ENCODE data around the gene SUSD6. TPM values are rescaled to one million over a fixed set of nuclear protein-coding genes. Genes with fewer than 3 reads are reported as not detected.
A peak's percentile ranks its signal among the peaks of the same experiment; 100 is the strongest.

SUSD6 gene
- total and polyA plus RNA-seq, 4 donors: 16.0 to 75.1 (median 61.0) TPM

DNA sequence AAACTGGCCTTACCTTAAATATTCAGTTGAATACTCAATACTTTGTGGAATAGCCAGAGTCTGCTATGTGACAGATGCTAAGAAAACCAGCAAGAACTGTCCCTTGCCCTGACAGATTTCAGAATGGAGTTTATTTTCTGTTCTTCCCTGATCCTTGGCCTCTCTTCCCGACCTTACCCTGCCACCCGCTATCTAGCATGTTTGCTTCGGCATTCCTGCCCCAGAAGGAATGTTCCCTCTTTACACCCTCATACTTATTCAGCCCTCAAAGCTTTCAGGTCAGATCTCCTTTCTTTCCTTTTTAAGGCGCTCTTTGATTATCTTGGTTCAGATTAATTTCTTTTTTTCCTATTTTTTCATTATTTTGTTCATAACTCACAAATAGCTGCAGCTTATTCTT lies 21.8 kb downstream of the SUSD6 start:
- Histone ChIP-seq H3K27ac (ENCODE audit: low read depth in 1 of 2, low read length in 1 of 2) (peak overlapping the region in 1 of 2 donors; percentile 58), H3K9ac (ENCODE audit: insufficient read depth in 1 of 2, low read length in 2 of 2) (no peak overlapping the region), H3K9me3 (ENCODE audit: control insufficient read depth in 4 of 4, insufficient read depth in 3 of 4, low read length in 3 of 4) (no peaks in the 10 kb centered on the region), H3K4me1 (ENCODE audit: control insufficient read depth in 5 of 5, insufficient read depth in 5 of 5, low read length in 5 of 5) (peaks cover 13 to 74% (median 44%) of the 10 kb centered on the region in 5 donors), H3K4me3 (no peak overlapping the region), H3K36me3 (ENCODE audit: control insufficient read depth in 4 of 4, insufficient read depth in 4 of 4, low read length in 4 of 4) (no peaks in the 10 kb centered on the region), H3K27me3 (ENCODE audit: control insufficient read depth in 3 of 3, insufficient read depth in 3 of 3, low read length in 2 of 3) (no peaks in the 10 kb centered on the region)
- 40 to 53% methylated on average over 4 of the region's 4 CpGs for WGBS, 2 donors
- ATAC-seq (ENCODE audit: insufficient read depth, low FRiP score) (no peak), DNase-seq (no peak)
- TF ChIP-seq, protein P1, sequence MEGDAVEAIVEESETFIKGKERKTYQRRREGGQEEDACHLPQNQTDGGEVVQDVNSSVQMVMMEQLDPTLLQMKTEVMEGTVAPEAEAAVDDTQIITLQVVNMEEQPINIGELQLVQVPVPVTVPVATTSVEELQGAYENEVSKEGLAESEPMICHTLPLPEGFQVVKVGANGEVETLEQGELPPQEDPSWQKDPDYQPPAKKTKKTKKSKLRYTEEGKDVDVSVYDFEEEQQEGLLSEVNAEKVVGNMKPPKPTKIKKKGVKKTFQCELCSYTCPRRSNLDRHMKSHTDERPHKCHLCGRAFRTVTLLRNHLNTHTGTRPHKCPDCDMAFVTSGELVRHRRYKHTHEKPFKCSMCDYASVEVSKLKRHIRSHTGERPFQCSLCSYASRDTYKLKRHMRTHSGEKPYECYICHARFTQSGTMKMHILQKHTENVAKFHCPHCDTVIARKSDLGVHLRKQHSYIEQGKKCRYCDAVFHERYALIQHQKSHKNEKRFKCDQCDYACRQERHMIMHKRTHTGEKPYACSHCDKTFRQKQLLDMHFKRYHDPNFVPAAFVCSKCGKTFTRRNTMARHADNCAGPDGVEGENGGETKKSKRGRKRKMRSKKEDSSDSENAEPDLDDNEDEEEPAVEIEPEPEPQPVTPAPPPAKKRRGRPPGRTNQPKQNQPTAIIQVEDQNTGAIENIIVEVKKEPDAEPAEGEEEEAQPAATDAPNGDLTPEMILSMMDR (IDR thresholded peaks at IDR 0.05; ENCODE audit: control extremely low read depth, extremely low read depth): no peak

DNA sequence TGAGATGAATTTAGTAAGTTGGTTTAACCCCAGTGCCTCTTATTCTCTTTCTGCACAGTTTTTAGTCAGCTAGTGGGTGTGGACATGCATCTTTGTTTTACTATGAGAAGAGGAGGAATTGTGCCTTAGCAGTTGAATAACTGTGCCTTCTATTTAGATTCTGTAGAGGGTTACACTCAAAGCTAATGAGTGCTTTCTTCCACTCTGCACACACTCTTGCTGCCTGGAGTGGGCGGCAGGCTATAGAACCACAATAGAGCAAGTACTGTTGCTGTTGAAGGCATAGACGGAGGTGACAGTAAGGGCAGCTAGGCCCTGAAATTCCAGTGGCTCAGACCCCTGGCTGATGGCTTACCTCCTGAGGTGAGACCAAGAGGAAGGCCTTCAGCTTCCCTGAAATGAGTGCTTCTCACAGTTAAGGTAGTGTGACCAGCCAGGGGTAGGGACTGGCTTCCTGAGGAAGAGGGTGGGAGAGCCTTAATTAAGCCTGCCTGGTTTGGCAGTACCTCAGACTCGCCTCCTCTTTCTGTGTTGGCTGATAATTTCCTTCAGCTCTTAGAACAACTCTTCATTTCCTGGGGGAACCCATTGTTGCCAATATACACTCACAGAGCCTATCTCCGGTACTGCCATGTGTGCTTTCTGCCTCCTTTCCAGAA lies 24.7 kb downstream of the SUSD6 start:
- H3K9me3 ChIP-seq (ENCODE audit: control insufficient read depth in 4 of 4, insufficient read depth in 3 of 4, low read length in 3 of 4): peaks cover 0 to 7% (median 0%) of the 10 kb centered on the region in 4 donors
- no peaks in the 10 kb centered on the region for H3K27me3 ChIP-seq (ENCODE audit: control insufficient read depth in 3 of 3, insufficient read depth in 3 of 3, low read length in 2 of 3)
- WGBS, 2 donors: 32 to 43% methylated on average over 4 of the region's 4 CpGs
- TF ChIP-seq, protein P1 (IDR thresholded peaks at IDR 0.05; ENCODE audit: control extremely low read depth, extremely low read depth): no peak
- ATAC-seq (ENCODE audit: insufficient read depth, low FRiP score): peak; percentile 44
- H3K9ac ChIP-seq (ENCODE audit: insufficient read depth in 1 of 2, low read length in 2 of 2): no peak overlapping the region
- peaks cover 0 to 2% (median 0%) of the 10 kb centered on the region in 4 donors for H3K36me3 ChIP-seq (ENCODE audit: control insufficient read depth in 4 of 4, insufficient read depth in 4 of 4, low read length in 4 of 4)
- no peak overlapping the region for H3K4me3 ChIP-seq
- H3K4me1 ChIP-seq (ENCODE audit: control insufficient read depth in 5 of 5, insufficient read depth in 5 of 5, low read length in 5 of 5): peaks cover 11 to 61% (median 40%) of the 10 kb centered on the region in 5 donors
- DNase-seq: peak; percentile 59 to 75 (median 67)
- H3K27ac ChIP-seq (ENCODE audit: low read depth in 1 of 2, low read length in 1 of 2): peak overlapping the region; percentile 24 to 89

DNA sequence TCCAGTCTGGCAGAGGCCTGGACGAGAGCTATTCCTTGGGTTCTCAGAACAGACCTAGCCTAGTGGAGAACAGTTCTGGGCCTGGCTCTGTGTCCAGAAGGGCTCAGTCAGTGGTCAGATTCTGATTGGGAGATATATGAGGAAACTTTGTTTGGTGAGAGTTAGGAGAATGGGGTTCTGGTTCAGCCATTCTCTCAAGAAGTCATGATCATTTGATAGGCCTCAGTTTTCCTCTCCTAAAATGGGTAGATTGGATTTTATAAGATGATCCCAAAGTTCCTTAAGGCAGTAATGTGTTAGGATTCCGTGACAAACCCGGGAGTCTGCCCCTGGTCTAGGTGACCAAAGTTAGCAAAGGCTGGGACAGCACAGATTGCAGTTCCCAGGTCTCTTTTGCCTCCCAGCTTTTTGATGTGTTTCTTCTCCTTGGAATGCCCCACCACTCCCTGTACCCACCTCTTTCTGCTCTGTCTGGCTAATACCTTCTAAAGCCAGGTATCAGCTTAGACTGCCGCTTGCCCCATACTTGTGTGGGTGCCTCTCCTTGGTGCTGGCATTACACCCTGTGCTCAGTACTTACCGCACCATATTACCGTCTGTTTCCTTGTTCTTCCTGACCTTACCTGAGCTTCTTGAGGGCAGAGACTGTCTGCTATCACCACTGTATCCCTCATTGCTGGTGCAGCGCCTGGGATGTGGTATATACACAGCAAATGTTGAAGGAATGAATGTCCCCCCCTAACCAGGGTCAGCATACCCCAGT lies 25.5 kb downstream of the SUSD6 start:
- DNase-seq: no peak
- Histone ChIP-seq H3K27ac (ENCODE audit: low read depth in 1 of 2, low read length in 1 of 2) (peak overlapping the region; percentile 24 to 89), H3K36me3 (ENCODE audit: control insufficient read depth in 4 of 4, insufficient read depth in 4 of 4, low read length in 4 of 4) (peaks cover 0 to 2% (median 0%) of the 10 kb centered on the region in 4 donors), H3K4me1 (ENCODE audit: control insufficient read depth in 5 of 5, insufficient read depth in 5 of 5, low read length in 5 of 5) (peaks cover 11 to 60% (median 40%) of the 10 kb centered on the region in 5 donors), H3K9me3 (ENCODE audit: control insufficient read depth in 4 of 4, insufficient read depth in 3 of 4, low read length in 3 of 4) (peaks cover 0 to 8% (median 0%) of the 10 kb centered on the region in 4 donors), H3K27me3 (ENCODE audit: control insufficient read depth in 3 of 3, insufficient read depth in 3 of 3, low read length in 2 of 3) (no peaks in the 10 kb centered on the region), H3K4me3 (no peak overlapping the region), H3K9ac (ENCODE audit: insufficient read depth in 1 of 2, low read length in 2 of 2) (no peak overlapping the region)
- TF ChIP-seq, protein P1 (IDR thresholded peaks at IDR 0.05; ENCODE audit: control extremely low read depth, extremely low read depth): no peak
- 68 to 72% methylated on average over 7 of the region's 7 CpGs for WGBS, 2 donors
- no peak for ATAC-seq (ENCODE audit: insufficient read depth, low FRiP score)
